ENCODE measurements around the gene NAGPA.
"Not testable (repeated sequence)": the region's sequence is repeated elsewhere in the genome, so short reads cannot be mapped to it uniquely, and the experiment has no call there.

Gene NAGPA

GRCh38 chr16:5033256-5034166 lies at the start of gene NAGPA:
Gene NAGPA (minus strand): TSS chr16:5033935. CDS start chr16:5033914, 21 bp downstream.
- Mint-ChIP-seq H3K4me3 (peak within 1 kb of the TSS; percentile 80), H3K9me3 (no peaks in the 10 kb centered on the region), H3K4me1 (ENCODE audit: low read depth) (peaks cover 12% of the 10 kb centered on the region), H3K27ac (peak within 1 kb of the TSS; percentile 89), H3K36me3 (ENCODE audit: low read depth) (no peaks in the 10 kb centered on the region), H3K27me3 (ENCODE audit: low read depth) (no peaks in the 10 kb centered on the region)
- peak; percentile 81 for DNase-seq (ENCODE audit: low spot score)

- H3K4me1 Mint-ChIP-seq (ENCODE audit: low read depth); H3K4me3 Mint-ChIP-seq; DNase-seq (ENCODE audit: low spot score); H3K27me3 Mint-ChIP-seq (ENCODE audit: low read depth); H3K27ac Mint-ChIP-seq; H3K9me3 Mint-ChIP-seq: not testable (repeated sequence)
- H3K36me3 Mint-ChIP-seq (ENCODE audit: low read depth): peaks cover 27% of the 10 kb centered on the region
Observed at GRCh38 chr16:5080996-5081395, 47.3 kb upstream of the NAGPA start.

- H3K36me3 Mint-ChIP-seq (ENCODE audit: low read depth): peaks cover 28% of the 10 kb centered on the region
- not testable (repeated sequence) for H3K4me3 Mint-ChIP-seq; H3K9me3 Mint-ChIP-seq; H3K27ac Mint-ChIP-seq; H3K4me1 Mint-ChIP-seq (ENCODE audit: low read depth); DNase-seq (ENCODE audit: low spot score); H3K27me3 Mint-ChIP-seq (ENCODE audit: low read depth)
Observed at GRCh38 chr16:5080461-5080860, 46.7 kb upstream of the NAGPA start.

GRCh38 chr16:5078626-5079025 lies 44.9 kb upstream of the NAGPA start:
- no peak overlapping the region for H3K4me3 Mint-ChIP-seq
- no peak for DNase-seq (ENCODE audit: low spot score)
- no peaks in the 10 kb centered on the region for H3K27me3 Mint-ChIP-seq (ENCODE audit: low read depth)
- peaks cover 23% of the 10 kb centered on the region for H3K36me3 Mint-ChIP-seq (ENCODE audit: low read depth)
- H3K27ac Mint-ChIP-seq: no peak overlapping the region
- no peaks in the 10 kb centered on the region for H3K4me1 Mint-ChIP-seq (ENCODE audit: low read depth)
- H3K9me3 Mint-ChIP-seq: no peaks in the 10 kb centered on the region

- H3K9me3 Mint-ChIP-seq: no peaks in the 10 kb centered on the region
- H3K27me3 Mint-ChIP-seq (ENCODE audit: low read depth): no peaks in the 10 kb centered on the region
- no peak overlapping the region for H3K27ac Mint-ChIP-seq
- no peak for DNase-seq (ENCODE audit: low spot score)
- peaks cover 22% of the 10 kb centered on the region for H3K36me3 Mint-ChIP-seq (ENCODE audit: low read depth)
- peaks cover 12% of the 10 kb centered on the region for H3K4me1 Mint-ChIP-seq (ENCODE audit: low read depth)
- H3K4me3 Mint-ChIP-seq: no peak overlapping the region
Observed at GRCh38 chr16:5077304-5077703, 43.6 kb upstream of the NAGPA start.

- Mint-ChIP-seq H3K27me3 (ENCODE audit: low read depth) (no peaks in the 10 kb centered on the region), H3K9me3 (no peaks in the 10 kb centered on the region), H3K36me3 (ENCODE audit: low read depth) (peaks cover 19% of the 10 kb centered on the region), H3K4me3 (no peak overlapping the region), H3K4me1 (ENCODE audit: low read depth) (peaks cover 20% of the 10 kb centered on the region), H3K27ac (no peak overlapping the region)
- DNase-seq (ENCODE audit: low spot score): no peak
Observed at GRCh38 chr16:5075637-5076036, 41.9 kb upstream of the NAGPA start.

GRCh38 chr16:5073771-5074170 lies 40.0 kb upstream of the NAGPA start:
- H3K4me1 Mint-ChIP-seq (ENCODE audit: low read depth): peaks cover 20% of the 10 kb centered on the region
- not testable (repeated sequence) for DNase-seq (ENCODE audit: low spot score); H3K27ac Mint-ChIP-seq; H3K9me3 Mint-ChIP-seq; H3K4me3 Mint-ChIP-seq; H3K27me3 Mint-ChIP-seq (ENCODE audit: low read depth)
- H3K36me3 Mint-ChIP-seq (ENCODE audit: low read depth): peaks cover 16% of the 10 kb centered on the region

GRCh38 chr16:5073279-5073629 lies 39.5 kb upstream of the NAGPA start:
- Mint-ChIP-seq H3K4me1 (ENCODE audit: low read depth) (peaks cover 20% of the 10 kb centered on the region), H3K27me3 (ENCODE audit: low read depth) (no peaks in the 10 kb centered on the region), H3K4me3 (peak overlapping the region; percentile 97), H3K9me3 (no peaks in the 10 kb centered on the region), H3K36me3 (ENCODE audit: low read depth) (peaks cover 16% of the 10 kb centered on the region), H3K27ac (peak overlapping the region; percentile 98)
- no peak for DNase-seq (ENCODE audit: low spot score)

GRCh38 chr16:5072334-5073278 lies 38.9 kb upstream of the NAGPA start:
- no peaks in the 10 kb centered on the region for H3K9me3 Mint-ChIP-seq
- DNase-seq (ENCODE audit: low spot score): no peak
- H3K4me3 Mint-ChIP-seq: peak overlapping the region; percentile 97
- peaks cover 16% of the 10 kb centered on the region for H3K36me3 Mint-ChIP-seq (ENCODE audit: low read depth)
- H3K4me1 Mint-ChIP-seq (ENCODE audit: low read depth): peaks cover 20% of the 10 kb centered on the region
- no peaks in the 10 kb centered on the region for H3K27me3 Mint-ChIP-seq (ENCODE audit: low read depth)
- H3K27ac Mint-ChIP-seq: peak overlapping the region; percentile 98

- no peaks in the 10 kb centered on the region for H3K9me3 Mint-ChIP-seq
- peak within 1 kb of the TSS; percentile 97 for H3K4me3 Mint-ChIP-seq
- DNase-seq (ENCODE audit: low spot score): peak; percentile 89
- peak within 1 kb of the TSS; percentile 98 for H3K27ac Mint-ChIP-seq
- peaks cover 20% of the 10 kb centered on the region for H3K4me1 Mint-ChIP-seq (ENCODE audit: low read depth)
- peaks cover 16% of the 10 kb centered on the region for H3K36me3 Mint-ChIP-seq (ENCODE audit: low read depth)
- H3K27me3 Mint-ChIP-seq (ENCODE audit: low read depth): no peaks in the 10 kb centered on the region
Observed at GRCh38 chr16:5071681-5072333, 38.1 kb upstream of the NAGPA start, which contains the start of gene ALG1. Gene ALG1 (plus strand): TSS chr16:5071843. CDS start chr16:5071850, 7 bp downstream.

GRCh38 chr16:5071341-5071680 lies 37.6 kb upstream of the NAGPA start:
- Mint-ChIP-seq H3K9me3 (no peaks in the 10 kb centered on the region), H3K27me3 (ENCODE audit: low read depth) (no peaks in the 10 kb centered on the region), H3K4me1 (ENCODE audit: low read depth) (peaks cover 20% of the 10 kb centered on the region), H3K27ac (peak overlapping the region; percentile 98), H3K4me3 (peak overlapping the region; percentile 97), H3K36me3 (ENCODE audit: low read depth) (peaks cover 14% of the 10 kb centered on the region)
- no peak for DNase-seq (ENCODE audit: low spot score)

- no peaks in the 10 kb centered on the region for H3K9me3 Mint-ChIP-seq
- DNase-seq (ENCODE audit: low spot score): no peak
- H3K27ac Mint-ChIP-seq: no peak overlapping the region
- peaks cover 10% of the 10 kb centered on the region for H3K36me3 Mint-ChIP-seq (ENCODE audit: low read depth)
- peak overlapping the region; percentile 15 for H3K4me3 Mint-ChIP-seq
- peaks cover 20% of the 10 kb centered on the region for H3K4me1 Mint-ChIP-seq (ENCODE audit: low read depth)
- H3K27me3 Mint-ChIP-seq (ENCODE audit: low read depth): no peaks in the 10 kb centered on the region
Observed at GRCh38 chr16:5070431-5071186, 36.9 kb upstream of the NAGPA start.

GRCh38 chr16:5069854-5070253 lies 36.1 kb upstream of the NAGPA start:
- H3K27me3 Mint-ChIP-seq (ENCODE audit: low read depth): no peaks in the 10 kb centered on the region
- DNase-seq (ENCODE audit: low spot score): no peak
- peaks cover 5% of the 10 kb centered on the region for H3K36me3 Mint-ChIP-seq (ENCODE audit: low read depth)
- H3K27ac Mint-ChIP-seq: no peak overlapping the region
- no peaks in the 10 kb centered on the region for H3K9me3 Mint-ChIP-seq
- no peak overlapping the region for H3K4me3 Mint-ChIP-seq
- peaks cover 20% of the 10 kb centered on the region for H3K4me1 Mint-ChIP-seq (ENCODE audit: low read depth)

Measured in T-helper 2 cell treated with Interferon-gamma antibody and Interleukin-4, amounts not matched to agents 5 μg/mL and 100 μg/mL, for 36 hours (primary cell).